Umbilical cord (tissue), 2 donors: Measurements from ENCODE around the gene NLRC5. TPM values are rescaled to one million over a fixed set of nuclear protein-coding genes. Genes with fewer than 3 reads are reported as not detected.
"Not testable (repeated sequence)": the region's sequence is repeated elsewhere in the genome, so short reads cannot be mapped to it uniquely, and the experiment has no call there.

Experiments used
- DNase-seq: peaks from one replicate; pipeline ENCODE4 v3.0.0-alpha.2; 2015; ENCODE audit warnings: low spot score
- total RNA-seq: library from RNA; depleted of rRNA; stranded (reverse); fragments of >200 nt; gene quantifications from one replicate; pipeline ENCODE4 v1.2.3, GENCODE V29; 2014; ENCODE audit warnings: low replicate concordance; ENCODE audit not compliant: insufficient read depth

NLRC5 gene
- total RNA-seq, 1 donor from 2014 or later: 15.9 TPM

GRCh38 chr16:56980792-56981724, 8.3 kb upstream of the NLRC5 start:
- peak; percentile 95 for DNase-seq

DNA sequence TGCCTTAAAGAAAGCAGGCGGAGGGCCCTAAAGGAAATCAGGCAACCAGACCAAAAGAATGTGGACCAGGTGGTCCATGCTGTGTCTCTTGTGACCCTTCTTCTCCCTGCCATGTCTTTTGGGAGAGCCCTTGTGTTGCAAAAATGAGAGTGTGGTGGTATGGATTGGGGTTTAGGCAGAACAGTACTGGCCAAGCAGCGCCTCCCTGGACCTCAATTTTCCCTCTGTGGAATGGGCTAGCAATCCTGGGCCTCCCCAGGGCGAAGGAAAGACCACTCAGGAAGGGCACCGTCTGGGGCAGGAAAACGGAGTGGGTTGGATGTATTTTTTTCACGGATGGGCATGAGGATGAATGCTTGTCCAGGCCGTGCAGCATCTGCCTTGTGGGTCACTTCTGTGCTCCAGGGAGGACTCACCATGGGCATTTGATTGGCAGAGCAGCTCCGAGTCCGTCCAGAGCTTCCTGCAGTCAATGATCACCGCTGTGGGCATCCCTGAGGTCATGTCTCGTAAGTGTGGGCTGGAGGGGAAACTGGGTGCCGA, 7.6 kb upstream of the NLRC5 start:
- no peak for DNase-seq

DNA sequence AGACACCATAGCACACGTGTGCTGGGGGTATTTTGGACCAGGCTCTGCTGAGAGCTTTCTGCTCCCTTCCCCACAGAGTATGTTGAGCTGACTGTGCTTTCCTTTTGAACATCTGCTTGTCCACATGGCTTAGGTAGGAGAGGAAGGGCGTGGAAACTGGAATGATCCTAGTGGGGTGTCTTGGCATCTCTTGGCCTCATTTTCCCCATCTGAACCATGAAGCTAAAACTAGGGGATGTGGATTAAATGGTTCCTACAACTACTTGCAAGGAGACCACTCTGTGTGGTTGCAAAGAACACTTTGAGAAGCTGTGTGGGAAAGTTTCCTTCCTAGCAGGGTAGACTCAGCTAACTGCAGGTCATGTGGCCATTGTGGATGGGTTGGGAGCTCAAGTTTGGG, 6.7 kb upstream of the NLRC5 start:
- no peak for DNase-seq

DNA sequence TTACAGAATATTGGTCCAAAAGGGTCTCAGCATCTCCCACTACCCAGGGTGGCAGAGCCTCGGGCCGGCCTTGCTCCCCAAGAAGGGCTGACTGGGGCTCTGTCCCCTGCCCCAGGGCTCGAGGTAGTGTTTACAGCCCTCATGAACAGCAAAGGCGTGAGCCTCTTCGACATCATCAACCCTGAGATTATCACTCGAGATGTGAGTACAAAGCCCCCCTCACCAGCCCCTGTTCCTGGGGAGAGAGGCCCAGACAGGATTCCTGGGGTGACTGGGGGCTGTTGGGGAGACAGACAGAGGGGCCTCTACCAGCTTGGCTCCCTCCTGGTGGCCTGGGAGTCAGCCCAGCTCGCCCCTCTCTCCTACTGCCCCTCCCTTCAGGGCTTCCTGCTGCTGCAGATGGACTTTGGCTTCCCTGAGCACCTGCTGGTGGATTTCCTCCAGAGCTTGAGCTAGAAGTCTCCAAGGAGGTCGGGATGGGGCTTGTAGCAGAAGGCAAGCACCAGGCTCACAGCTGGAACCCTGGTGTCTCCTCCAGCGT, 6.1 kb upstream of the NLRC5 start:
- DNase-seq: no peak

DNA sequence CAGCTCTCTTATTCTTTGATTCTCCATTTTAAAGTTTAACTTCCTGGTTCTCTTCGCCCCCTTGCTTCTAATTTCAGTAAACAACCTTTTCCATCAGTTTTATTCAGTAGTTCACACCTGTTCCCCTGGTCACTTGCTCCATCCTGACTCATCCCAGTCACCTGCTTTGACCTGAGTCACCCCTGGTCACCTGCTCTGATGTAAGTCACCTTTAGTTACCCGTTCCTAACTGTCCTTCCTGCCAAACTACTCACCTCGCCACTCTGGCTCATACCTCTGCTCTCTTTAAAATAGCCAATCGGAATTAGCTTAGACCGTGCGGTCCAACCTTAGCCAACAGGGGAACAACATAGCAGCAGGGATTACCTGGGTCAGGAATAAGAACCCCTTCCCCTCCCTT, 4.7 kb upstream of the NLRC5 start:
- DNase-seq: no peak

DNA sequence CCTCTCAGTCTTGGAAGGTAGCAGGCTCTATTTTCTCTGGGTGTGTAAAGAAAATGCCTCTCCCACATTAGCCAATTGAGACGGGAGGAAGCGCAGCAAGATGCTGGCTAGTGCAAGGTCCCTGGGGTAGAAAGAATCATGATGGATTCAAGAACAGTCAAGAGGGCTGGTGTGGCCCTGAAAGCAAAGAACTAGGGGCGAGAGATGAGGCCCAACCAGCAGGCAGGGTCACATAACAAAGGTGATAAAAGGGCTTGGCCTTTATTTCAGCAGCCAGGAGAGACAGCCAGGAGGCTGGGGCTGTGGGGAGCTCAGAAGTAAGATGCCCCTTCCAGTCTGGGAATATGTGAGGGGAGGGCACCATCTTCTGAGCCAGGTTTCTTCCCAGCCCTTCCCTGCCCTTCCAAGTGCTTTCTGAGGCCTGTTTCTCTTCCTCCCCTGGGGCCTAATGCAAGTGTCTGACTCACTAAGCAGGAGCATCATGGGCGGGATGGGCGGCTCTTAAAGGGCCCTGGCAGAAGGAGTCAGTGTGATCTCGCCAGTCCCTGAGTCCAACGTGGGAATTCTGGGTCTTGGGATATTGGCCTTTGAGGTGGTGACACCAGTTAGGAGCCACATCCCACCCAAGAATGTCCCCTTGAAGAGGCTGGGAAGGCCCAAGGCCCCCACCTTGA, 3.9 kb upstream of the NLRC5 start:
- DNase-seq: peak; percentile 93

GRCh38 chr16:56985962-56986360, 3.4 kb upstream of the NLRC5 start:
- DNase-seq: no peak

DNA sequence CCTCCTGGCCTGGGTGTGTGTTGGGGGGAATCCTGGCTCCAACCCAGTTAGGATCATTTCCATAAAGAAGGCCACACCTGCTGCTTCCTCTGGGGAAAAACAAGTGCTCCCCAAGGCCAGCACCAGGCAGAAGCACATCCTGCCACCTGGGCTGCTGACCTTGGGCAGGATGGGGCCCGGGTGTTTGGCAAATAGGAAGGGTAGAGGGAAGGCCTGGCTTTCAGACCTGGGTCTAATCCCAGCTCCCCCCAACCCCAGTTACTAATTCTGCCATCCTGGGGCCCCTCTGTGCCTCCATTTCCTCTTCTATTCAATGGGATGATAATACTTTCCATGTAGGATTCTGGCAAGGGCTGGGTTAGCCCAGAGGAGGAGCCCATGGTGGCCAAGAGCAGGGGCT, 3.0 kb upstream of the NLRC5 start:
- no peak for DNase-seq

DNA sequence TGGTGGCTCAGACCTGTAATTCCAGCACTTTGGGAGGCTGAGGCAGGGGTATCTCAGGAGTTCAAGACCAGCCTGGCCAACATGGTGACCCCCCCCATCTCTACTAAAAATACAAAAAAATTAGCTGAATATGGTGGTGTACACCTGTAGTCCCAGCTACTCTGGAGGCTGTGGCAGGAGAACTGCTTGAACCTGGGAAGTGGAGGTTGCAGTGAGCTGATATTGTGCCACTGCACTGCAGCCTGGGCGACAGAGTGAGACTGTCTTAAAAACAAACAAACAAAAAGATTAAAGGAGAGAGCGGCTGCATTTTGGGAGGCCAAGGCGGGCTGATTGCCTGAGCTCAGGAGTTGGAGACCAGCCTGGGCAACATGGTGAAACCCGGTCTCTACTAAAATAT, 2.4 kb upstream of the NLRC5 start:
- DNase-seq: not testable (repeated sequence)

DNA sequence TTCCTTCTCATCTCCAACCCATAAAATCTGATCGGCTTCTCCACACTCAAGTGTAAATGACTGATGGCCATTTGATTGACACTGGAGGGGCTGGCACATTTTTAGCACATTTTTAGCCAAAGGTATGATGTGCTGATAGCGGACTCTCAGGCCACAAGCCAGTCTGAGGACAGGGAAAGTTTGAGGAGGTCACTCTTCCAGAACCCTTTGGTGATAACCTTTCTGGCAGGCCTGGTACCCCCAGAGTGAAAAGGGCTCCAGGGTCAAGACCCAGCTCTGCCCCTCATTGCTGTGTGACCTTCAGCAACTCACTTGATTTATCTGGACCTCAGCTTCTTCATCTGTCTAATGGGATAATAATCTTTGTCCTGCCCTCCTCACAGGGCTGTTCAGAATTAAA, 1.7 kb upstream of the NLRC5 start:
- DNase-seq: no peak

- no peak for DNase-seq
These were observed 1.0 kb upstream of the NLRC5 start for GRCh38 chr16:56988161-56988947.

DNA sequence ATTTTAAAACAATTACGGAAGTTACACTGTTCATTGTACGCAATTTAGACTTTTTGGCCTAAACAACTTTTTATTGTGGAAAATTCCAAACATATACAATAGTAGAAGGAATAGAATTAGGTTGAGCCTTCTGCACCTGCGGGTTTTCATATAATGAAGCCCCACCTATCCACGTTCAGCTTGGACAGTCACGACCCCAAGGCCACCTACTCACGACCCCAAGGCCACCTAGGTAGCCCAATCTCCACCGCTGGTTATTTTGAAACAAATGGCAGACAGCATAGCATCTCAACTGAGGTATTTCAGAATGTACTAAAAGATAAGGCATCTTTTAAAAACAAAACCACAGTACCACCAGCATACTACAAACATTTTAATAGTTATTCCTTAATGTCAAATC, 631 bp downstream of the NLRC5 start:
- DNase-seq: no peak

- DNase-seq: no peak
These were observed 1.3 kb downstream of the NLRC5 start for GRCh38 chr16:56990407-56991286.

- DNase-seq: not testable (repeated sequence)
These were observed 3.1 kb downstream of the NLRC5 start for GRCh38 chr16:56992431-56992830.

- no peak for DNase-seq
These were observed 3.8 kb downstream of the NLRC5 start for GRCh38 chr16:56993204-56993603.

GRCh38 chr16:56994311-56994710, 5.0 kb downstream of the NLRC5 start:
- no peak for DNase-seq

DNA sequence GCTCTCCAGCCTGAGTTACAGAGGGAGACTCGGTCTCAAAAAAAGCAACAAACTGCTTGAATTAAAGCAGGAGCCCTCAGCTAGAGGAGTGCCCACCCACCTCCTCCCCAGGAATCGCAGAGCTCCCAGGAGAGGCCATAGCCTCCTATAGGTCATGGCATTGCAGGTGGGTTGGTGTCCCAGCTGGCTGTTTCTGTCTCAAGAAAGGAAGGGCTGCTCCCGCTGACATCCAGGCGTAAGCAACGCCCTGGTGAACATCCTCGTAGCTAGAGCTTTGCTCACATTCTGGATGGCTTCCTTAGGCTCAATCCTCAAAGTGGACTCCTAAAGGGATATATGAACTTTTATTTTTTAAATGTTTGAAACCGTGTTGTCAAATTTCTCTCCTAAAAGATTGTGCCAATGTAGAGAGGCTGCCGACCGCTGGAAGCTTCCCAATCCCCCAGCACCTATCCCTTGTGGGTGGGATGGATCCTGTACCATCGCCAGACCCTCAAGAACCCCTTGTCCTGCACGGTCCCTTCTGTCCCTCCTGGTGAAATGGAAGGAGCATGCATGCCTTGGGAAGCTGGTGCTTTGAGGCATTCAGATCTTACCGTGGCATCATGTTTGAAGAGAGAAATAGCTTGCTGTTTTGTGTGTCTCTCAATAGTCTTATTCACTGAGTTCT, 5.9 kb downstream of the NLRC5 start:
- no peak for DNase-seq

- no peak for DNase-seq
These were observed 7.9 kb downstream of the NLRC5 start for GRCh38 chr16:56997264-56997663.

- no peak for DNase-seq
These were observed 8.6 kb downstream of the NLRC5 start for GRCh38 chr16:56997931-56998330.

- DNase-seq: no peak
These were observed 9.0 kb downstream of the NLRC5 start for GRCh38 chr16:56998352-56998751.
